GM19397 (cell line): Measurements from ENCODE around the gene TNFSF13.

Experiments used
- ATAC-seq: cut with Tn5 transposase; IDR thresholded peaks from one replicate; pipeline ENCODE4 v1.9.1; 2021; ENCODE audit warnings: mild to moderate bottlenecking, moderate library complexity; ENCODE audit not compliant: unreplicated experiment

The TNFSF13 gene

DNA sequence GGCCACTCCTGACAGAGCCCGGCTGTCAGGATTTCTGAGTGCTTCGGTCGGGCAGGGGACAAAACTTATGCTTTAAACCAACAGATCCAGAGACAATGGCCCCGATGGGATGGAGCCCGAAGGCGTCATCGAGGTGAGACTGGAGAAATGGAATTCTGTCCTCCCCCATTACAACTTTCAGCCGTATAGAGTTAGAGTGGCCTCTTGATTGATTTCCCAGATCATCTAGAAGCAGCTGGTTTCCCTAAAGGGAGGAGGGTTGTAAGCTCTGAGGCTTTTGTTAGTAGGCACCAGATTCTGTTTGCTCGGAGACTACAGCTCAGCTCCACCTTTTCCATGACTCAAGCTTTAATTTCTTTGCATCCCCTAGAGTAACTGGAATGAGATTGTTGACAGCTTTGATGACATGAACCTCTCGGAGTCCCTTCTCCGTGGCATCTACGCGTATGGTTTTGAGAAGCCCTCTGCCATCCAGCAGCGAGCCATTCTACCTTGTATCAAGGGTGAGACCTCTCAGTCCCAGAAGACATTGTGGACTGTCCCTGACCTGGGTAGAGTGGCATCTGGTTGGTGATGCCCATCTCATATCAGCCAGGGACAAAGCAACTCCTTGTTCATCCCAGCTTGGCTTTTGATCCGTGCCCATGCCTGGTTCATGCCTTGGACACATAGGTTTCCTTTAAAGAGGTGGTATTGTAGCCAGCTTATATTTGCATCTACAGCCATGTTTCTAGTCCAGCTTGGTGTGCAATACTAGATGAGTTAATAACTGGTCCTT, 15.8 kb downstream of the TNFSF13 start:
- no peak for ATAC-seq

DNA sequence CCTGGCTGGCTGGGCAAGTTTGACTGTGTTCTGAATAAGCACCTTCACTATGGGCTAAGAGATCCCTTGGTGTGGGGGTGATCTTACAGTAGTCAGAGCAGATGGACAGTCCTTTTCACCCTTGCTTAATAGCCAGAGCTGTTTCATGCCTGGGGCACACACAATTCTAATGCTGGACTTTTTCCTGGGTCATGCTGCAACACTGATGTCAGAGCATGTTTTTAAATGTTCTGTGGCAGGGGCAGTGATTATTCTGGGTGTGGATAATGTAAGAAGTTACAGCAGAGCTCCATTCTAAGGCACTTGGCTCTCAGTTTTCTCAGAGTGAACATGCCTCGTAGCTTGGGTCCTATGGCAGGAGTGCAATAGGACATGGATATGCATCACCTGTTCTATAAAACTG, 16.9 kb downstream of the TNFSF13 start:
- ATAC-seq = no peak

GRCh38 chr17:7575959-7576358, 17.4 kb downstream of the TNFSF13 start:
- ATAC-seq = no peak

DNA sequence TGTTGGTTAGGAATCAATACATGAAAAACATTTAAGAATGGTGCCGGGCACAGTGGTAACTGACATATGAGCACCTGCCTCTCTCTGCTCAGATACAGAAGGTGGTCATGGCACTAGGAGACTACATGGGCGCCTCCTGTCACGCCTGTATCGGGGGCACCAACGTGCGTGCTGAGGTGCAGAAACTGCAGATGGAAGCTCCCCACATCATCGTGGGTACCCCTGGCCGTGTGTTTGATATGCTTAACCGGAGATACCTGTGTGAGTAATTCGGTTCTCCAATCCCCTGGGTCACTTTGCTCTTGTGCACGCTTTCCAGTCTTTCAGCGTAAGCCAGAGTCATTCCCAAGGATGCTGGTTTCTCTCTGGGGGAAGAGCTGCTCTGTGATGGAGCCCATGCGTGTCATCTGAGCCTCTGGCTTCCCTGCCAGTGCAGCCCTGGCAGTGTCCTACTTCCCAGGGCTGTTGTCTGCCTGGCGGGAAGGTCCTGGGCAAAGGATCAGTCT, 17.9 kb downstream of the TNFSF13 start:
- no peak for ATAC-seq

GRCh38 chr17:7577327-7578199, 19.0 kb downstream of the TNFSF13 start:
- ATAC-seq = no peak

- no peak for ATAC-seq
Observed at GRCh38 chr17:7579001-7579833, 20.7 kb downstream of the TNFSF13 start, which contains the start of gene CD68. TSS of gene CD68 (plus strand) at chr17:7579638. CDS start at chr17:7579678, 40 bp downstream.

DNA sequence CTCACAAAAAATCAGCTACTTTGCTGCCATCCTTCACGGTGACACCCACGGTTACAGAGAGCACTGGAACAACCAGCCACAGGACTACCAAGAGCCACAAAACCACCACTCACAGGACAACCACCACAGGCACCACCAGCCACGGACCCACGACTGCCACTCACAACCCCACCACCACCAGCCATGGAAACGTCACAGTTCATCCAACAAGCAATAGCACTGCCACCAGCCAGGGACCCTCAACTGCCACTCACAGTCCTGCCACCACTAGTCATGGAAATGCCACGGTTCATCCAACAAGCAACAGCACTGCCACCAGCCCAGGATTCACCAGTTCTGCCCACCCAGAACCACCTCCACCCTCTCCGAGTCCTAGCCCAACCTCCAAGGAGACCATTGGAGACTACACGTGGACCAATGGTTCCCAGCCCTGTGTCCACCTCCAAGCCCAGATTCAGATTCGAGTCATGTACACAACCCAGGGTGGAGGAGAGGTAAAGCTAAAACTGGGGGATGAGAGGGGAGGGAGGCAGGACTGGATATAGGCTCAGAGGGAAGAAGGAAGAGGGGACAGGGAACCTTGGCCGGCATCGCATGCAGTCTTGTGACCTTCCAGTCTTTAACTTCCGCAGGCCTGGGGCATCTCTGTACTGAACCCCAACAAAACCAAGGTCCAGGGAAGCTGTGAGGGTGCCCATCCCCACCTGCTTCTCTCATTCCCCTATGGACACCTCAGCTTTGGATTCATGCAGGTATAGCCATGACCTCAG, 21.5 kb downstream of the TNFSF13 start:
- no peak for ATAC-seq

DNA sequence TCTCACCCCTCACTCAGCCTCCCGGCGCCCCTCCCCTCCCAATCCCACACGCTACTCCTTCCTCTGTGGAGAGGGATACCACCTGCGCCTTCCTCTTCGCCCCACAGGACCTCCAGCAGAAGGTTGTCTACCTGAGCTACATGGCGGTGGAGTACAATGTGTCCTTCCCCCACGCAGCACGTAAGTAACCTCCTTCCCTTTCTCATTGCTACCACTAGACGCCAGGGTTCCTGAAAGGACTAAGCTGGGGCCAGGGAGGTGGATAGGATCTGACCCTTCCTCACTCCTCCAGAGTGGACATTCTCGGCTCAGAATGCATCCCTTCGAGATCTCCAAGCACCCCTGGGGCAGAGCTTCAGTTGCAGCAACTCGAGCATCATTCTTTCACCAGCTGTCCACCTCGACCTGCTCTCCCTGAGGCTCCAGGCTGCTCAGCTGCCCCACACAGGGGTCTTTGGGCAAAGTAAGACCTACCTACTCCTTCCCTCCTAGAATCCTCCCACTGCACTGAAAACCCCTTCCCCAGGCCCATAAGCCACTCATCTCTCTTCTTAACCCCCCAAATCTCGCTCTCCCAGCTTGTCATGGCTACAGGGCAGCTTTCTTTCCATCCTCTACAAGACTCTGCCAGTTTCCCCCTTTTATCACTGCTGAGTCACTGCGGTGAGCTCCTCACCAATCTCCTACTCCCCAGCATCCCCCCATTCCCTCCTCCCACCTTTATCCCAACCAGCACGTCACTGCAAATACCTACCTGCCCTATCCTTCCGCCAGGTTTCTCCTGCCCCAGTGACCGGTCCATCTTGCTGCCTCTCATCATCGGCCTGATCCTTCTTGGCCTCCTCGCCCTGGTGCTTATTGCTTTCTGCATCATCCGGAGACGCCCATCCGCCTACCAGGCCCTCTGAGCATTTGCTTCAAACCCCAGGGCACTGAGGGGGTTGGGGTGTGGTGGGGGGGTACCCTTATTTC, 22.3 kb downstream of the TNFSF13 start:
- no peak for ATAC-seq

DNA sequence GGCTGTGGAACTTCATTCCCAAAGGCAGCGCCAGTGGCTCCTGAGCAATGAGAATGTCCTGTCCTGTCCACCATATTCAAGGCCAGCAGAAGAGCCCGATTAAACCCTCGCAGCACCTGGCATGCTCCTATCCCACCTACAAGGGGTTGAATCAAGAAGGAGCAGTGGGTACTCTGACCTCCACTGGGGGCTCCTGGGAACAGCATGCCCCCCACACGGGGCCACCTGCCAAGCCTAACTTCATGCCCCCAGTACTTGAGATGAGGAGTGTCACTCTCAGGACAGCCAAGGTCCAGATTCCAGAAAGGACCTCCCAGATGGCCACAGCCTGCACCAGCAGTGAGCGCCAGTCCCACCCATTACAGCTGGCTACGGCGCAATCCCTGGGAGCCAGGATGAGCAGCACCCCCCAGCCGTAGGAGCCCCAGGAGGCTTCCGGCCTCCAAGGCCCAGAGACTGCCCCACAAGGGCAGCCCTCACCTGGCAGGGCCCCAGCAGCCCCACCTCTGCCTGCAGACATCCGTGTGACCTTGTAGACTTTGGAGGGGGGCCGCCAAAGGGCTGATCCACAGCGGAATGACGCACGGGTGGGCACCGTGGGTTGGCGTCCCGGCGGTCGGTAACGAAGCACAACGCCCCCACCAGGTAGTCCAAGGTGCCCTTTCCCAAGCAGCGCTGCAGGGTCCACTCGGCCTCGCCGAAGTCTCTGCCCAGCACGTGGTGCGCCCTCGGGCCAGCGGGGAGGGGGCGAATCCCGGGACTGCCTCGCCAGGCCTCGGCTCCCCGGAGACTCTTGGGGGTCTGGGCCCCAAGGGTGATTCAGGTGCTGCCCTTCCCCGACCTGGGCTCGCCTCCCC, 24.1 kb downstream of the TNFSF13 start:
- ATAC-seq = no peak

DNA sequence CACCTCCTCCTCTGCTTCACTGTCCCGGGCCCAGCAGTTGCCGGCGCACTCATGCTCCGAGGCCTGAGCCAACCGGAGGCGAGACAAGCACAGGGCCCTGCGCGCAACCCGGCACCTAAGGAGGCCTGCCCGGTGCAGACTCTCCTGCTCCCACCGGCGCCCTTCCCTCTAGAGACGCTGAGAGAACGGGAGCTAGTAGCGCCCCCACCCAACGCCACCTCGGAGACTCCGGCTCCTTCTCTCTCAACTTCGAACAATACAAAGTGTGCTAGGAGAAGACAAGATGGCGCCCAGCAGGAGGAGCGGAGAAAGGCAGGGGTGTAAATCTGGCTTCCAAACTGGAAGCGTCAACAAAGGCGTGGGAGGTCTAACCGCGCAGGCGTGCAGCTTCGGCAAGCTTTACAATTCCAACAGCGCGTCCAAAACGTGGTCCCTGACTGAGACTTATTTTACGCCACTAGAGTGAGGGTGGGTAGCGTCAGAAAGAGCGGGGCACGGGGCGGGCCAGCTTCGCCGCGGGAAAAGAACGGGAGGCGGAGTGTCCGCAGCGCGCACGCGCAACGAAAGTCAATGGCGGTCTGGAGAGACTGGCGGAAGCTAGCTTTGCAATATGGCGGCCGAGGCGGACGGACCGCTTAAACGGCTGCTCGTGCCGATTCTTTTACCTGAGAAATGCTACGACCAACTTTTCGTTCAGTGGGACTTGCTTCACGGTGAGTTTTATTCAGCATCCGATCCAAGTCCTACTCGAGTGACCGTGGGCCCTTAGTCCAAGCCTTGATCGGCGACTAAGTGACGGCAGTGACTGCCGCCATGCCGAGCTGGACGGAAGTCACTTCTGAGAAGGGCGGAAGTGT, 24.9 kb downstream of the TNFSF13 start, which contains the start of gene MPDU1:
MPDU1 (plus strand) TSS at position 600 of the 857 bp plus-strand sequence; CDS start at position 611, 11 bp downstream.
- ATAC-seq = peak; percentile 72

GRCh38 chr17:7586673-7587419, 28.3 kb downstream of the TNFSF13 start:
- ATAC-seq = no peak

GRCh38 chr17:7587420-7588151, 29.0 kb downstream of the TNFSF13 start:
- ATAC-seq = no peak

DNA sequence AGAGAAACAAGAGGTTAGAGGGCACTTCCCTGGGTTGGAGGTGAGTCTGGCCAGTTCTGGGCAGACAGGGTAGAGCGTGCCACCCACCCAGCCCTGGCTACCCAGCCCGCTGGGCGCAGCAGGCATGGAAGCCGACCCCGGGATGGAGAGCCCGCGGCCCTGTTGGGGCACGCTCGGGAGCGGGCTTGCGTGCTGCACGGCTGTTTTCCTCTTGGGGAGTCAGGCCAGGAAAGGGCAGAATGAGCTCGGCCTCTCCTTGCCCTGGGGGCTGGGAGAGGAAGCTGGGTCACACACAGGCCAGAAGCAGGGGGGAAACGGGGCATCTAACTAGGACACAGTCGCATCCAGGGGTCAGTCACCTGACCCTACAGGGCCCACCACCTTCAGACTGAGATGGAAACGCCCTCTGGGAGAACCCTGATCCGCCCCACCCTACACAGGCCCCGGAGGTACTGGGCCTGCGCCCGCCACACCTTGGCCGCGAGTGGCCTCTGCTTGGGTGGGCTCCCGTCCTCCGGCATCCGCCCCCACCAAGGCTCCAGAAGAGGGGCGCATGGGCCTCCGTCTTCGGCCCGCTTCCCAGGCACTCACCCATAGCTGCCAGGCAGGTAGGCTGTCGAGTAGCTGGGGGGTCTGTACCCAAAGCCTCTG, 30.1 kb downstream of the TNFSF13 start:
- no peak for ATAC-seq

DNA sequence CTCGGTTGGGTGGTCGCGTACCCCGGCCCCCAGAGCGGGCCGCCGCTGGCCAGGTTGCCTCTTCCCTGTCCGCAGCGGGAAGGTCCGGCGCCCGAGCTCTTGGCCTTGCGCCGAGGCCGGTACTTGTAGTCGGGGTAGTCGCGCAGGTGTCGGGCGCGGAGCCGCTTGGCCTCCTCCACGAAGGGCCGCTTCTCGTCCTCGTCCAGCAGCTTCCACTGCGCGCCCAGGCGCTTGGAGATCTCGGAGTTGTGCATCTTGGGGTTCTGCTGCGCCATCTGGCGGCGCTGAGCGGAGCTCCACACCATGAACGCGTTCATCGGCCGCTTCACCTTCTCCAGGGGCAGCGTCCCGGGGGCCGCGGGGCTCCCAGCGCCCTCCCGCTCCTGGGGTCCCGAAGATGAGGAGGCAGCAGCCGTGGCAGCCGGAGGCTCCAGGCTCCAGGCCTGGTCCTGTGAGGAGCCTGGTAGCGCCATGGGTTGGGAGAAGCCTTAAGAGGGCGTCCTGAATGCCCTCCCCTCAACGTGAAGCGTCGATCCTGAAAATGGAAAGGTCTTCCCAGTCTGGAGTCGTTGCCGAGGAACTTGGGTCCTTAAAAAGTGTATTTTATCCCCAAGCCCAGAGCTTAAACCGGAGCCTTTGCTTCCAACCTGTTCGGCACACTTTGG, 30.8 kb downstream of the TNFSF13 start:
- no peak for ATAC-seq
